Measurements from ENCODE around the gene USP15. TPM values are rescaled to one million over a fixed set of nuclear protein-coding genes. Genes with fewer than 3 reads are reported as not detected.
A peak's percentile ranks its signal among the peaks of the same experiment; 100 is the strongest.

Gene USP15
- total RNA-seq, 2 donors from 2014 or later, result 41.1 to 49.7 TPM

DNA sequence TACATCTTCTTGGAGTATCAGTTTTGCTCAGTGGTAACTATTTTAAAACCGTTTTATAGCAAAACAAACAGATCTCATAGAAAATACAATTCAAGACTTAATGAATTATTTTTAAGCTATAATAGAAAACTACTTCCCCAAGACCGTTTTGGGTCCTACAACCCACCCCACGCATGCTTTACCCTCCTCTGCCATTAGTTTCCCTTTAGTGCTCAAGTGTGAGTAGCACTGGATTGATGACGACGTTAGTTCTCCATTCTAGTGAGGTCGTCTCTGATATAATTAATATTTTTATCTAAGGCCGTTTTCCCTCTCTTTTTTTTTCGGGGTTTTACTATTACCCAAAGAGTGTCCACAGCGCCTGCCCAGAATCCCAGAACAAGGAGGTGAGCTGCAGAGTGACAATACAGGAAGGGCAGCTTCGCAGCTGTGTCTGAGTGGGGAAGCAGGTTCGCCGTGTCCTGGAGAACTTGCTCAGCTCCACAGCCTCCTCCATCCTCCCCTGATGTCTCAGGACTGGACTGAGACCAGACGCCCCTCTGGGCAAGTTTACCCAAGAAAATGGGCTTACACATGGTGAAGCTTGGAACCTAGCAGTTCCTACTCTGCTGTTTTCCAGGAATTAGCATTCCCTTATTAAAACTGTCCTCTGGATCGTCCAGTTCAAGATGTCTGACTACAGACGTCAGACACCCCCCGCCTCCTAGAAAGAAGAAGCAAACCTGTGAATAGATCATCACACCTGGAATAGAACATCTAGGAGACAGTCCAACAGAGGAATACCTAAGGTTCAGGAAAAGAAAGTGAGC is 174.5 kb downstream of the USP15 start:
- Histone ChIP-seq H3K27ac (no peak overlapping the region), H3K27me3 (peaks cover 0 to 4% of the 10 kb centered on the region in 2 donors)
- no peak for DNase-seq (ENCODE audit: low spot score)

GRCh38 chr12:62435303-62436163 is 175.3 kb downstream of the USP15 start:
- peak; percentile 71 for DNase-seq (ENCODE audit: low spot score)
- H3K27ac ChIP-seq, result no peak overlapping the region
- no peaks in the 10 kb centered on the region for H3K9me3 ChIP-seq
- TF ChIP-seq, protein P1, sequence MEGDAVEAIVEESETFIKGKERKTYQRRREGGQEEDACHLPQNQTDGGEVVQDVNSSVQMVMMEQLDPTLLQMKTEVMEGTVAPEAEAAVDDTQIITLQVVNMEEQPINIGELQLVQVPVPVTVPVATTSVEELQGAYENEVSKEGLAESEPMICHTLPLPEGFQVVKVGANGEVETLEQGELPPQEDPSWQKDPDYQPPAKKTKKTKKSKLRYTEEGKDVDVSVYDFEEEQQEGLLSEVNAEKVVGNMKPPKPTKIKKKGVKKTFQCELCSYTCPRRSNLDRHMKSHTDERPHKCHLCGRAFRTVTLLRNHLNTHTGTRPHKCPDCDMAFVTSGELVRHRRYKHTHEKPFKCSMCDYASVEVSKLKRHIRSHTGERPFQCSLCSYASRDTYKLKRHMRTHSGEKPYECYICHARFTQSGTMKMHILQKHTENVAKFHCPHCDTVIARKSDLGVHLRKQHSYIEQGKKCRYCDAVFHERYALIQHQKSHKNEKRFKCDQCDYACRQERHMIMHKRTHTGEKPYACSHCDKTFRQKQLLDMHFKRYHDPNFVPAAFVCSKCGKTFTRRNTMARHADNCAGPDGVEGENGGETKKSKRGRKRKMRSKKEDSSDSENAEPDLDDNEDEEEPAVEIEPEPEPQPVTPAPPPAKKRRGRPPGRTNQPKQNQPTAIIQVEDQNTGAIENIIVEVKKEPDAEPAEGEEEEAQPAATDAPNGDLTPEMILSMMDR (IDR thresholded peaks at IDR 0.05), result peak in 1 of 2 donors; percentile 66
- H3K27me3 ChIP-seq, result peaks cover 0 to 2% of the 10 kb centered on the region in 2 donors
- no peaks in the 10 kb centered on the region for H3K36me3 ChIP-seq
- H3K4me1 ChIP-seq, result peaks cover 0 to 14% of the 10 kb centered on the region in 2 donors
- H3K4me3 ChIP-seq, result peak overlapping the region; percentile 24 to 46

More for the DNA sequence above, 174.5 kb downstream of the USP15 start:
- Histone ChIP-seq H3K9me3 (no peaks in the 10 kb centered on the region), H3K36me3 (no peaks in the 10 kb centered on the region), H3K4me1 (peaks cover 0 to 14% of the 10 kb centered on the region in 2 donors), H3K4me3 (peak overlapping the region; percentile 6 to 46)
- TF ChIP-seq, protein P1 (IDR thresholded peaks at IDR 0.05), result no peak

GRCh38 chr12:62436164-62436503 is 175.9 kb downstream of the USP15 start:
- H3K36me3 ChIP-seq, result no peaks in the 10 kb centered on the region
- peak overlapping the region in 1 of 2 donors; percentile 46 for H3K4me3 ChIP-seq
- no peaks in the 10 kb centered on the region for H3K9me3 ChIP-seq
- TF ChIP-seq, protein P1 (IDR thresholded peaks at IDR 0.05), result no peak
- no peak overlapping the region for H3K27ac ChIP-seq
- H3K4me1 ChIP-seq, result peaks cover 0 to 14% of the 10 kb centered on the region in 2 donors
- DNase-seq (ENCODE audit: low spot score), result no peak
- H3K27me3 ChIP-seq, result no peaks in the 10 kb centered on the region

GRCh38 chr12:62438098-62438692 is 178.0 kb downstream of the USP15 start:
- Histone ChIP-seq H3K4me3 (no peak overlapping the region), H3K4me1 (peaks cover 0 to 14% of the 10 kb centered on the region in 2 donors), H3K27me3 (no peaks in the 10 kb centered on the region), H3K27ac (no peak overlapping the region), H3K9me3 (peaks cover 0 to 4% of the 10 kb centered on the region in 2 donors), H3K36me3 (no peaks in the 10 kb centered on the region)
- peak; percentile 64 for DNase-seq (ENCODE audit: low spot score)
- TF ChIP-seq, protein P1 (IDR thresholded peaks at IDR 0.05), result peak; percentile 46 to 82

- H3K4me1 ChIP-seq, result no peaks in the 10 kb centered on the region
- no peaks in the 10 kb centered on the region for H3K36me3 ChIP-seq
- no peak overlapping the region for H3K27ac ChIP-seq
- DNase-seq (ENCODE audit: low spot score), result no peak
- H3K9me3 ChIP-seq, result peaks cover 0 to 27% of the 10 kb centered on the region in 2 donors
- H3K4me3 ChIP-seq, result no peak overlapping the region
- TF ChIP-seq, protein P1 (IDR thresholded peaks at IDR 0.05), result no peak
- no peaks in the 10 kb centered on the region for H3K27me3 ChIP-seq
These were observed 186.7 kb downstream of the USP15 start for GRCh38 chr12:62446754-62447452.

All from right atrium auricular region (tissue), 2 donors.